HG02840 (cell line): ENCODE measurements around the gene ZMYND12.
A peak's percentile ranks its signal among the peaks of the same experiment; 100 is the strongest.
"Not testable (repeated sequence)": the region's sequence is repeated elsewhere in the genome, so short reads cannot be mapped to it uniquely, and the experiment has no call there.

Experiments used
- ATAC-seq: cut with Tn5 transposase; IDR thresholded peaks from one replicate; pipeline ENCODE4 v1.9.1; 2021; ENCODE audit warnings: mild to moderate bottlenecking, moderate library complexity, moderate number of reproducible peaks; ENCODE audit not compliant: unreplicated experiment, low FRiP score

ZMYND12 gene

GRCh38 chr1:42456010-42456753 lies at the start of gene ZMYND12, which contains the start of gene PPCS:
Gene ZMYND12, minus strand, starts transcription at chr1:42456022. Its CDS starts 25 bp downstream, at chr1:42455997.
Gene PPCS, plus strand, starts transcription at chr1:42456543. Its CDS starts 23 bp downstream, at chr1:42456566.
- ATAC-seq, result peak; percentile 89

GRCh38 chr1:42504535-42505128 lies 48.8 kb upstream of the ZMYND12 start:
- no peak for ATAC-seq

- ATAC-seq, result not testable (repeated sequence)
Measured at GRCh38 chr1:42502031-42502430, 46.2 kb upstream of the ZMYND12 start.

GRCh38 chr1:42490237-42490636 lies 34.4 kb upstream of the ZMYND12 start:
- ATAC-seq, result no peak

GRCh38 chr1:42484382-42484781 lies 28.6 kb upstream of the ZMYND12 start:
- ATAC-seq, result no peak

- no peak for ATAC-seq
Measured at GRCh38 chr1:42482635-42483153, 26.9 kb upstream of the ZMYND12 start.

GRCh38 chr1:42480921-42481320 lies 25.1 kb upstream of the ZMYND12 start:
- ATAC-seq, result no peak

- ATAC-seq, result no peak
Measured at GRCh38 chr1:42479621-42480020, 23.8 kb upstream of the ZMYND12 start.

GRCh38 chr1:42477775-42478174 lies 22.0 kb upstream of the ZMYND12 start:
- no peak for ATAC-seq

GRCh38 chr1:42477354-42477753 lies 21.5 kb upstream of the ZMYND12 start:
- not testable (repeated sequence) for ATAC-seq

GRCh38 chr1:42476605-42477004 lies 20.8 kb upstream of the ZMYND12 start:
- no peak for ATAC-seq

GRCh38 chr1:42469727-42470126 lies 13.9 kb upstream of the ZMYND12 start:
- ATAC-seq, result no peak

GRCh38 chr1:42466030-42466429 lies 10.2 kb upstream of the ZMYND12 start:
- no peak for ATAC-seq

GRCh38 chr1:42463921-42464320 lies 8.1 kb upstream of the ZMYND12 start:
- ATAC-seq, result no peak

- peak; percentile 97 for ATAC-seq
Measured at GRCh38 chr1:42462828-42463763, 7.3 kb upstream of the ZMYND12 start, which contains the start of gene CCDC30. Gene CCDC30, plus strand, starts transcription at chr1:42463286. Its CDS starts 17,266 bp downstream, at chr1:42480552.

- no peak for ATAC-seq
Measured at GRCh38 chr1:42461196-42461595, 5.4 kb upstream of the ZMYND12 start.

GRCh38 chr1:42456754-42457089 lies 900 bp upstream of the ZMYND12 start:
- ATAC-seq, result peak; percentile 47

- ATAC-seq, result no peak
Measured at GRCh38 chr1:42454403-42454802, 1.4 kb downstream of the ZMYND12 start.

GRCh38 chr1:42453386-42453785 lies 2.4 kb downstream of the ZMYND12 start:
- ATAC-seq, result no peak

GRCh38 chr1:42450061-42450460 lies 5.8 kb downstream of the ZMYND12 start:
- no peak for ATAC-seq

GRCh38 chr1:42449256-42449655 lies 6.6 kb downstream of the ZMYND12 start:
- no peak for ATAC-seq
